ENCODE results near the gene MYO18B.

MYO18B gene

DNA sequence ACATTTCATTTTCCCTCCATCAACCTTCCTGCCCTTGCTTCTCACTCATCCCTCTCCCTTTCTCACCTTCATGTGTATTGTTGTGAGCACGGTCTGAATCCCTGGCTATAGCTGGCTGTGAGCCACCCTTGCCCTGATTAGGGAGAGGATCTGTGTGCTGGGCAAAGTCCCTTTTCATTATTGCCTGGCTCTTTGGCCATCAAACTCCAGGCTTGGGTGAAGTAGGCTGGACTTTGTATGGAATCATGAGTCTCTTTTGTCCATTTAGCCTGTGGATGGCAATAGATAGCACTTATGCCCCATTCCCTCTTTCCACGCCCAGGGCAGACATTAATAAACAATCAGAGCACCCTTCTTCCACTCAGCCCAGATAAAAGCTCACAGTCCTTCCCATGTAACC is 6.7 kb downstream of the MYO18B start:
- peak; percentile 44 for FAIRE-seq
- DNase-seq (ENCODE audit: low spot score), result no peak

DNA sequence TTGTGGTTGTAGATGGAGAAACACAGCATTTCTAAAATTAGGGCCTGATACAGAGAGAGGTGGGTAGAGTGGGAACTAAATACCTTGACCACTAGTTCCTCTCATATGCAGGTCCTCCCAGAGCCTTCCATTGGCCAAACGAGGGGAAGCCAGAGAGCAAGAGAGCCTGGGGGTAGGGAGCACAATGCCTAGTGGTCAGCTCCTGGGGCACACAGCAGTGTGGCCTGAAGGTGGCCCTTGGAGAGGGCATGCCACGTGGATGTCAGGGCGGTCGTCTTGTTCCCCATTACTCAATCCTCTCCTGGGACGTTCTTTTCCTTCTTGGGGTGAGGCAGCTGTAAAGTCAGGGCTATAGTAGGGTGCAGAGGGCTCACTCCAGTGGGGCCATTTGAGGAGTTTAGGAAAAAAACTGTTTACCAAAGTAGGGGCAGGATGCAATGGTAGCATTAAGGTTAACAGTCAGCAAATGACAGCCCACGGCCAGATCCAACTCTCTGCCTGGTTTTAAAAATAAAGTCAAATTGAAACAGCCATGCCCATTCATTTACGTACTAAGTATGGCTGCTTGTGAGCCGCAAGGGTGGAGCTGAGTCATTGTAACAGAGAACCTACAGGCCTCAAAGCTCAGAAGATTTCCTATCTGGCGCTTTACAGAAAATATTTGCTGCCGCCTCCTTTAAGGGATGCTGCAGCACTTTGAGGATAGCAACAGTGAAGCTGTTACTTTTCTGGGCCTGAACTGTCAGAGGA is 7.6 kb downstream of the MYO18B start:
- DNase-seq (ENCODE audit: low spot score) (no peak), FAIRE-seq (peak; percentile 74)

GRCh38 chr22:25750569-25751173 is 8.7 kb downstream of the MYO18B start:
- FAIRE-seq (peak; percentile 97), DNase-seq (ENCODE audit: low spot score) (no peak)

DNA sequence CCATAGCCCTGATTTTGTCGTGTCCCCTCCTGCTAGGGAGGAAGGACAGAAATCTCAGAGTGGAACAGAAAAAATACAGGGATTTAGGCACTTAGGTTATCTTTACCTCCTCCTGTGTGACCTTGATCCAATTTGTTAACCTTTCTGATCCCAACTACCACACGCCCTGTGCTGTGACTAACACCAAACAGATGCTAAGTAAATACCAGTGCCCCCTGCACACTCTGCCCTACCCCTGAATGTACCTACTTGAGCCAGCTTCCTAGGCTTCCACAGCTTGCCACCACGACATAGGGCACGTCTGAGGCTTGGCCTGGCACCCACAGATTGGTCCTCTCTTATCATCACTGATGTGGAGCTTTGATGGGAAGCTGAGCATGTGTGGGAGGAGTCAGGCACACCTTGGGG is 9.2 kb downstream of the MYO18B start:
- FAIRE-seq (no peak), DNase-seq (ENCODE audit: low spot score) (no peak)

GRCh38 chr22:25752615-25753214 is 10.7 kb downstream of the MYO18B start:
- DNase-seq (ENCODE audit: low spot score), result no peak
- no peak for FAIRE-seq

- no peak for FAIRE-seq
- no peak for DNase-seq (ENCODE audit: low spot score)
Observed at GRCh38 chr22:25753252-25753651, 11.3 kb downstream of the MYO18B start.

GRCh38 chr22:25754527-25755202 is 12.7 kb downstream of the MYO18B start:
- DNase-seq (ENCODE audit: low spot score), result peak; percentile 100

GRCh38 chr22:25757686-25758085 is 15.7 kb downstream of the MYO18B start:
- FAIRE-seq, result peak; percentile 95
- no peak for DNase-seq (ENCODE audit: low spot score)

More at GRCh38 chr22:25754527-25755202, 12.7 kb downstream of the MYO18B start:
- FAIRE-seq, result peak; percentile 99

- FAIRE-seq (peak; percentile 5), DNase-seq (ENCODE audit: low spot score) (no peak)
Observed at GRCh38 chr22:25758316-25758715, 16.3 kb downstream of the MYO18B start.

- FAIRE-seq (peak; percentile 97), DNase-seq (ENCODE audit: low spot score) (peak; percentile 96)
Observed at GRCh38 chr22:25759825-25760231, 17.8 kb downstream of the MYO18B start.

GRCh38 chr22:25760294-25760693 is 18.3 kb downstream of the MYO18B start:
- no peak for DNase-seq (ENCODE audit: low spot score)
- no peak for FAIRE-seq

DNA sequence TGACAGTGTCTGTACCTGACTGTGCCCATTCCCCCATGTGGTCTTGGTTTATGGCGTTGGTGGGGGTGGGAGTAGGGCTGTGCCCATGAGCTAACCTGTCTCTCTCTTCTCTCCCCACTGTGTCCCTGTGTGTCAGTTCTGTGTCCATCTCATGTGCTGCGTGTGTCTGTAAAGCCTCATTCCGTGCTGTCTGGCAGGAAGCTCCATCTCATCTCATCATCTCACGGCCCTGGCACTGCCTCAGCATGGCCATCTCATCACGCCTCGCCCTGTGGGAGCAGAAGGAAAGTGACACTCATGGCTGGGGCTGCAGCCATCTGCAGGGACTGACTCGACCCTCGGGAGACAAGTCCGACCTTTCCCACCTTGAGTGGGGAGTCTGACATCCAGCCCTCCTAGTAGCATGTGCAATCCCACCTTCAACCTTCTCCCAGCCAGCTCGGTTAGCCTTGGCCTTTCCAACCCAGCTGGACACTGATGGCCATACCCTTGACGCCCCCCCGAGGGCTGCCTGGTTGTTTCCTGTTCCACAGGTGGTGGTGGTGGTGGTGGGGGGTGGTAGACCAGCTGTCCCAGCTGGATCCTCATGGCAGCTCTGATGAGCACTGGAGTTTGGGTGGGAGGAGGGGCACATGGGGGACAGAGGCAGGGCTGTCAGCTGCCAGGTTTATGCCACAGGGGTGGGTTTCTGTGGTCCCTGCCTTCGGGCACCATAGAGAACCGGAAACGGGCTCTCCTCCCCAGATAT is 19.0 kb downstream of the MYO18B start:
- DNase-seq (ENCODE audit: low spot score) (no peak), FAIRE-seq (peak; percentile 99)

- FAIRE-seq (peak; percentile 30), DNase-seq (ENCODE audit: low spot score) (no peak)
Observed at GRCh38 chr22:25762147-25762546, 20.2 kb downstream of the MYO18B start.

DNA sequence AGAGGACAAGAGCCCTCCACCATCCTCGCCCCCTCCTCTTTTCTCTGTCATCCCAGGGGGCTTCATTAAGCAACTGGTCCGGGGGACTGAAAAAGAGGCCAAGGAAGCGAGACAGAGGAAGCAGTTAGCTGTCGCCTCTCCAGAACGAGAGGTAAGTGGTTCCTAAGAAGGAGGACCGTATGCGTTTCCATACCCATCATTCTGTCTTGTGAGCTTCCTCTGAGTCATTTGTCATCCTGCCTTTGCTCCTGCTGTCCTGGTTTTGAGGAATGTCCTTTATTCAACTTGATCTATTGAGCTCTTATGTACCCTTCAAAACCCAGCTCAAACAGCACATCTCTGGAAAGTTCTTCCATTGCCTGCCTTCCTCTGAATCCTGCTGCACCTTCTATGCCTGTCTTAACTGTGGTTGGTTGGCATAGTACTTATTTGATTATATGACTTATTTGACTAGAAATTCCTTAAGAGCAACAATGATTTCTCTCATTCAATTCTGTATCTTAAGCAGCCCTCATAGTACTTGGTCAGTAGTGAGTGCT is 21.3 kb downstream of the MYO18B start:
- DNase-seq (ENCODE audit: low spot score) (peak; percentile 63), FAIRE-seq (peak; percentile 91)

- DNase-seq (ENCODE audit: low spot score), result no peak
- FAIRE-seq, result peak; percentile 96
Observed at GRCh38 chr22:25764270-25765015, 22.5 kb downstream of the MYO18B start.

- no peak for DNase-seq (ENCODE audit: low spot score)
Observed at GRCh38 chr22:25765016-25765367, 23.0 kb downstream of the MYO18B start.

DNA sequence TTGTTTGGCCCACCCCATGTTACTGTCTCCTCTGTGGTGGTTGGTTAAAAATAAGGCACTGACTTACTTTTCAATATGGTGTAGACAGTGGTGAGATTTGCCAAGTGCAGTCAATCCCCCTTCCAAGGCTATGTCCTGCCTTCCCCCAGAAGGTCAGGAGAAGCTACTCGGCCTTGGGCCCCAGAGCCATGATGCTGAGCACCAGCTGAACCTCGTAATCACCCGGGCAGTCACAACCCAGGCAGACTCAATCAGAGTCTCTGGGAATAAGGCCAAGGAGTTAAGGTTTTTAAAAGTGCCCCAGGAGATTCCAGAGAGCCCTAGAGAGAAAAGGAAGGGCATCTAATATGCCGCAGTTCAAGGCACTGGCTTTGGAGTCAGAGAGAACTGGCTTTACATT is 23.8 kb downstream of the MYO18B start:
- DNase-seq (ENCODE audit: low spot score) (no peak), FAIRE-seq (no peak)

More at GRCh38 chr22:25765016-25765367, 23.0 kb downstream of the MYO18B start:
- FAIRE-seq, result no peak

DNA sequence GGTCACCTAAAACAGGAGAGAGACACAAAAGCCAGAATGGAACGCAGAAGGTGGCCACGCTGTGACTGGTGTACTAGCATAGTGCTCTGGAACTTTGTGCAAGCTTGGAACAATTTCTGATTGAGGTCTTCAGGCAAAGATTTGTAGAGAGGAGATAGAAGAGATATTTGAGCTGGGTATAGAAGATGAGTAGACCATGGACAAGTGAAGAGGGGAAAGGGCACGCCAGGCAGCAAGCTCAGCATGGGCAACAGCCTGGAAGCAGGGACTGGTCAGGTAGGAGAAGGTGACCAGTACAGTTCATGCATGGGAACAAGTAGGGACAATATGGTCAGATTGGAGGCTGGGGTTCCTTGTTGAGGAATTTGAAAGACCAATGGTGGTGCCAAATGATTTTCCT is 24.4 kb downstream of the MYO18B start:
- no peak for DNase-seq (ENCODE audit: low spot score)

DNA sequence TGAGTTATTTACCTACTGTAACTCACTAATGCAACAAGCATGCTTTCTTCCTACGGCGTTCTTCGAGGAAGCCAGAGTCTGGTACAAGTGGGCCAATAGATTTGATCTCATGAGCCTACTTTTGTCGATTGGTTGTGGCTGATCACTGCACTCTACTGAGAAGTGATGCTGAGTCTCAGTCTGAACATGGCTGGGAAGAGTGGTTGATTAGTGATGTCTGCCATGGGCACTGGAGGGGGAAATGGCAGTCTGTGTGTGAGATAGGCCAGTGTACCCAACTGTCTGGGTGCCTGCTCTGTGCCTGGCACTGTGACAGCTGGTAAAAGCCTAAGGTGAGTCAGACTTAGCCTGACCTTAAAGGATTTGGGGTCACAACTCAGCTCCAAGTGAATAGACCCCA is 28.3 kb downstream of the MYO18B start:
- no peak for DNase-seq (ENCODE audit: low spot score)
- FAIRE-seq, result peak; percentile 98

More for the DNA sequence above, 24.4 kb downstream of the MYO18B start:
- peak; percentile 94 for FAIRE-seq

DNA sequence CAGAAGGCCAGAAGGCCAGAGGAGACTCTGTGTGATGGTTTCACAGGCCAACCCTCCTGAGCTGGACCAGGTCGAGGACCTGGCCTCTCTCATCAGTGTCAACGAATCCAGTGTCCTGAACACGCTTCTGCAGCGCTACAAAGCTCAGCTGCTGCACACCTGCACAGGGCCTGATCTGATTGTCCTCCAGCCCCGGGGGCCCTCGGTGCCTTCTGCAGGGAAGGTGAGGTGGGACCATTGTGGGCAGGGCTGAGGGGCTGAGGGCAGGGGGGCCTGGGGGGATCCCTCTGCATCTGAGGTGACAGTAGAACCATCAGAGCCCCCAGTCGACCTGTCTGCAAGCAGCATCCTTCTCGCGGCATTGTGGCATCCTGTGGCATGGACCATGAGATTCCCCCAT is 30.3 kb downstream of the MYO18B start:
- DNase-seq (ENCODE audit: low spot score) (no peak), FAIRE-seq (no peak)

Measured in urothelium cell line (cell line).